Bronchial epithelial cell (primary cell): ENCODE results near the gene ARFIP1. TPM values are rescaled to one million over a fixed set of nuclear protein-coding genes. Genes with fewer than 3 reads are reported as not detected.

ENCODE experiments used
- DNase-seq: peaks from one replicate; pipeline ENCODE4 v3.0.0-alpha.2; 2010; ENCODE audit warnings: low read depth
- FAIRE-seq: peaks from 2 replicates; lab custom pipeline; 2011; peaks lifted over from hg19 to GRCh38; lab: Jason Lieb, UNC
- H3K27me3 ChIP-seq: 2 replicates; pipeline ENCODE4 v1.5.1; 2011; ENCODE audit warnings: low read length; ENCODE audit not compliant: control insufficient read depth, insufficient read depth
- H3K36me3 ChIP-seq: 2 replicates; pipeline ENCODE4 v1.5.1; 2011; ENCODE audit warnings: low read length; ENCODE audit not compliant: control insufficient read depth, insufficient read depth
- H3K4me3 ChIP-seq: 2 replicates; pipeline ENCODE4 v1.5.1; 2011; ENCODE audit warnings: mild to moderate bottlenecking, low read depth, low read length, control low read depth
- CTCF ChIP-seq: IDR thresholded peaks from 2 replicates; pipeline ENCODE4 v1.5.1; 2011; ENCODE audit warnings: mild to moderate bottlenecking, moderate library complexity, low read length, control low read depth, inconsistent platforms; ENCODE audit not compliant: insufficient read depth, severe bottlenecking
- total RNA-seq: library from RNA; depleted of rRNA; stranded (reverse); fragments of >200 nt; gene quantifications from 2 replicates; pipeline ENCODE4 v1.2.1, GENCODE V29; 2014

Gene ARFIP1
- total RNA-seq, 1 donor from 2014 or later, result 35.8 TPM

GRCh38 chr4:152819026-152819645 is 39.4 kb downstream of the ARFIP1 start:
- FAIRE-seq (no peak), DNase-seq (no peak)
- Histone ChIP-seq H3K27me3 (no peaks in the 10 kb centered on the region), H3K4me3 (no peak overlapping the region), H3K36me3 (no peaks in the 10 kb centered on the region)
- TF ChIP-seq CTCF, result no peak

GRCh38 chr4:152820073-152820472 is 40.3 kb downstream of the ARFIP1 start:
- TF ChIP-seq CTCF, result no peak
- Histone ChIP-seq H3K4me3 (no peak overlapping the region), H3K27me3 (no peaks in the 10 kb centered on the region), H3K36me3 (no peaks in the 10 kb centered on the region)
- DNase-seq (no peak), FAIRE-seq (no peak)

- H3K36me3 ChIP-seq, result no peaks in the 10 kb centered on the region
- TF ChIP-seq CTCF, result no peak
- no peak for FAIRE-seq
Measured at GRCh38 chr4:152822323-152822722, 42.6 kb downstream of the ARFIP1 start.

GRCh38 chr4:152824561-152824960 is 44.8 kb downstream of the ARFIP1 start:
- DNase-seq, result no peak
- H3K36me3 ChIP-seq, result no peaks in the 10 kb centered on the region
- no peak overlapping the region for H3K4me3 ChIP-seq
- no peak for FAIRE-seq
- TF ChIP-seq CTCF, result no peak
- no peaks in the 10 kb centered on the region for H3K27me3 ChIP-seq

More at GRCh38 chr4:152822323-152822722, 42.6 kb downstream of the ARFIP1 start:
- DNase-seq, result no peak
- Histone ChIP-seq H3K27me3 (no peaks in the 10 kb centered on the region), H3K4me3 (no peak overlapping the region)

GRCh38 chr4:152825336-152825735 is 45.6 kb downstream of the ARFIP1 start:
- DNase-seq (no peak), FAIRE-seq (no peak)
- H3K4me3 ChIP-seq, result no peak overlapping the region
- H3K36me3 ChIP-seq, result no peaks in the 10 kb centered on the region
- no peaks in the 10 kb centered on the region for H3K27me3 ChIP-seq
- no peak for TF ChIP-seq CTCF

- no peaks in the 10 kb centered on the region for H3K36me3 ChIP-seq
- no peak for FAIRE-seq
- peak; percentile 20 for DNase-seq
- no peak for TF ChIP-seq CTCF
- no peaks in the 10 kb centered on the region for H3K27me3 ChIP-seq
- no peak overlapping the region for H3K4me3 ChIP-seq
Measured at GRCh38 chr4:152828122-152828521, 48.4 kb downstream of the ARFIP1 start.
